Measurements from ENCODE around the gene ANAPC13. TPM values are rescaled to one million over a fixed set of nuclear protein-coding genes. Genes with fewer than 3 reads are reported as not detected.

ANAPC13 gene
- total RNA-seq, 1 experiment from 2014 or later: 68.8 TPM

- no peak overlapping the region for H3K4me3 ChIP-seq (ENCODE audit: low read depth in 2 of 2, low read length in 2 of 2)
- no peaks in the 10 kb centered on the region for H3K9me3 ChIP-seq (ENCODE audit: control insufficient read depth, insufficient read depth, low read depth, low read length)
- H3K4me1 ChIP-seq (ENCODE audit: control insufficient read depth, insufficient read depth, low read length): no peaks in the 10 kb centered on the region
- H3K27me3 ChIP-seq (ENCODE audit: control insufficient read depth, insufficient read depth, low read length): no peaks in the 10 kb centered on the region
- no TSS peak for BruUV-seq (replicated peaks)
- no peak overlapping the region for H3K27ac ChIP-seq (ENCODE audit: low read length)
- ChIA-PET CTCF (no interaction called here), POLR2A (no interaction called here)
- TF ChIP-seq SIN3A (IDR thresholded peaks at IDR 0.05; ENCODE audit: borderline replicate concordance, insufficient read depth, low read depth, low read length): no peak
- no peak for TF ChIP-seq REST (IDR thresholded peaks at IDR 0.05; ENCODE audit: insufficient read depth in 1 of 2, low read depth in 2 of 2, low read length in 1 of 2)
- TF ChIP-seq TCF7L2 (IDR thresholded peaks at IDR 0.05; ENCODE audit: low read depth, low read length): no peak
- TF ChIP-seq POLR2AphosphoS5 (IDR thresholded peaks at IDR 0.05; ENCODE audit: low read depth, low read length): no peak
- no peak for TF ChIP-seq CTCF (IDR thresholded peaks at IDR 0.05)
- DNase-seq (ENCODE audit: low read depth, low spot score) (no peak), ATAC-seq (no peak)
- in situ Hi-C loops (cut with HindIII; ENCODE audit: low pct_unique_long_range_greater_than_20kb, low sequenced_read_pairs): no loop called here
- no peaks in the 10 kb centered on the region for H3K36me3 ChIP-seq (ENCODE audit: control insufficient read depth, insufficient read depth, low read length)
- intact Hi-C loops (cut with micrococcal nuclease; ENCODE audit: unreplicated experiment): no loop called here
These were observed 17.3 kb downstream of the ANAPC13 start for GRCh38 chr3:134468519-134468918.

GRCh38 chr3:134466331-134466730, 19.5 kb downstream of the ANAPC13 start:
- CTCF ChIA-PET: no interaction called here

More at GRCh38 chr3:134466331-134466730, 19.5 kb downstream of the ANAPC13 start:
- TF ChIP-seq CTCF (IDR thresholded peaks at IDR 0.05) (no peak), REST (IDR thresholded peaks at IDR 0.05; ENCODE audit: insufficient read depth in 1 of 2, low read depth in 2 of 2, low read length in 1 of 2) (no peak), POLR2AphosphoS5 (IDR thresholded peaks at IDR 0.05; ENCODE audit: low read depth, low read length) (no peak)
- ATAC-seq (no peak), DNase-seq (ENCODE audit: low read depth, low spot score) (no peak)
- Histone ChIP-seq H3K9me3 (ENCODE audit: control insufficient read depth, insufficient read depth, low read depth, low read length) (no peaks in the 10 kb centered on the region), H3K36me3 (ENCODE audit: control insufficient read depth, insufficient read depth, low read length) (no peaks in the 10 kb centered on the region), H3K4me1 (ENCODE audit: control insufficient read depth, insufficient read depth, low read length) (no peaks in the 10 kb centered on the region), H3K4me3 (ENCODE audit: low read depth in 2 of 2, low read length in 2 of 2) (no peak overlapping the region), H3K27me3 (ENCODE audit: control insufficient read depth, insufficient read depth, low read length) (no peaks in the 10 kb centered on the region), H3K27ac (ENCODE audit: low read length) (no peak overlapping the region)
- no TSS peak for BruUV-seq (replicated peaks)
- POLR2A ChIA-PET: no interaction called here
- in situ Hi-C loops (cut with HindIII; ENCODE audit: low pct_unique_long_range_greater_than_20kb, low sequenced_read_pairs) (no loop called here), intact Hi-C loops (cut with micrococcal nuclease; ENCODE audit: unreplicated experiment) (no loop called here)
